ENCODE data around the gene TRAIP. TPM values are rescaled to one million over a fixed set of nuclear protein-coding genes. Genes with fewer than 3 reads are reported as not detected.

The TRAIP gene
- total and polyA plus RNA-seq, 2 donors (not counting 1 experiment from before 2014, with no cell fraction given), result 2.0 to 2.5 TPM

GRCh38 chr3:49799105-49799504 is 57.3 kb downstream of the TRAIP start:
- Histone ChIP-seq H3K79me2 (ENCODE audit: control insufficient read depth, insufficient read depth, low read length) (no peaks in the 10 kb centered on the region), H4K20me1 (ENCODE audit: control insufficient read depth, extremely low read depth, insufficient read depth, low read length) (no peaks in the 10 kb centered on the region), H3K4me3 (replicated peaks in 1 of 4; ENCODE audit: control extremely low read depth in 1 of 4, insufficient read depth in 1 of 4, low read depth in 3 of 4, low read length in 4 of 4) (no peak overlapping the region), H3K4me1 (ENCODE audit: control insufficient read depth, extremely low read depth, insufficient read depth, low read length) (peaks cover 8% of the 10 kb centered on the region), H3K9ac (ENCODE audit: insufficient read depth, low read length) (no peak overlapping the region), H3K36me3 (ENCODE audit: control insufficient read depth, insufficient read depth, low read length) (no peaks in the 10 kb centered on the region), H3K27me3 (ENCODE audit: control insufficient read depth, insufficient read depth, low read length) (no peaks in the 10 kb centered on the region), H3K4me2 (ENCODE audit: extremely low read depth, insufficient read depth, low read length) (no peak overlapping the region), H2AFZ (ENCODE audit: low read length) (no peak overlapping the region), H3K27ac (ENCODE audit: insufficient read depth, low read length) (no peak overlapping the region), H3K9me3 (ENCODE audit: control insufficient read depth, insufficient read depth, low read depth, low read length) (no peaks in the 10 kb centered on the region)
- DNase-seq (ENCODE audit: low read depth in 2 of 2), result no peak
- no peak for TF ChIP-seq CTCF (conservative IDR thresholded peaks at IDR 0.05 in 1 of 2, IDR thresholded peaks at IDR 0.05 in 1 of 2; ENCODE audit: low read depth in 1 of 2, low read length in 2 of 2)
- TF ChIP-seq EZH2 (IDR thresholded peaks at IDR 0.05; ENCODE audit: low read length, missing control alignments), result no peak

- no peak for DNase-seq (ENCODE audit: low read depth in 2 of 2)
- H3K36me3 ChIP-seq (ENCODE audit: control insufficient read depth, insufficient read depth, low read length), result no peaks in the 10 kb centered on the region
Observed at GRCh38 chr3:49794926-49795905, 61.1 kb downstream of the TRAIP start.

More at GRCh38 chr3:49794926-49795905, 61.1 kb downstream of the TRAIP start:
- no peaks in the 10 kb centered on the region for H3K79me2 ChIP-seq (ENCODE audit: control insufficient read depth, insufficient read depth, low read length)
- no peaks in the 10 kb centered on the region for H3K27me3 ChIP-seq (ENCODE audit: control insufficient read depth, insufficient read depth, low read length)
- TF ChIP-seq CTCF (conservative IDR thresholded peaks at IDR 0.05 in 1 of 2, IDR thresholded peaks at IDR 0.05 in 1 of 2; ENCODE audit: low read depth in 1 of 2, low read length in 2 of 2) (no peak), EZH2 (IDR thresholded peaks at IDR 0.05; ENCODE audit: low read length, missing control alignments) (no peak)
- H4K20me1 ChIP-seq (ENCODE audit: control insufficient read depth, extremely low read depth, insufficient read depth, low read length), result no peaks in the 10 kb centered on the region
- no peaks in the 10 kb centered on the region for H3K9me3 ChIP-seq (ENCODE audit: control insufficient read depth, insufficient read depth, low read depth, low read length)
- no peak overlapping the region for H2AFZ ChIP-seq (ENCODE audit: low read length)
- H3K9ac ChIP-seq (ENCODE audit: insufficient read depth, low read length), result no peak overlapping the region
- peaks cover 6% of the 10 kb centered on the region for H3K4me1 ChIP-seq (ENCODE audit: control insufficient read depth, extremely low read depth, insufficient read depth, low read length)
- no peak overlapping the region for H3K4me3 ChIP-seq (replicated peaks in 1 of 4; ENCODE audit: control extremely low read depth in 1 of 4, insufficient read depth in 1 of 4, low read depth in 3 of 4, low read length in 4 of 4)
- no peak overlapping the region for H3K27ac ChIP-seq (ENCODE audit: insufficient read depth, low read length)
- H3K4me2 ChIP-seq (ENCODE audit: extremely low read depth, insufficient read depth, low read length), result no peak overlapping the region
